Liver (tissue), 9 donors: ENCODE measurements around the gene GABRD. TPM values are rescaled to one million over a fixed set of nuclear protein-coding genes. Genes with fewer than 3 reads are reported as not detected.

Experiments
- DNase-seq: peaks from one replicate; pipeline ENCODE4 v3.0.0-alpha.2; 2017; ENCODE audit warnings: low spot score
- H3K27ac ChIP-seq, 2 donors: one replicate each; pipeline ENCODE4 v1.7.0; 2013; ENCODE audit warnings: inconsistent platforms in 2 of 2, low read length in 2 of 2, control low read depth in 1 of 2, low read depth in 1 of 2, mild to moderate bottlenecking in 1 of 2
- H3K27me3 ChIP-seq, 4 donors: one replicate each; pipeline versions ENCODE4 v1.6.1 to v1.7.0; 2013; ENCODE audit warnings: low read length in 3 of 4, inconsistent platforms in 1 of 4, mild to moderate bottlenecking in 1 of 4, moderate library complexity in 1 of 4; ENCODE audit not compliant: control insufficient read depth in 4 of 4, insufficient read depth in 4 of 4
- H3K36me3 ChIP-seq, 4 donors: one replicate each; pipeline versions ENCODE4 v1.6.1 to v1.7.0; 2013; ENCODE audit warnings: low read length in 3 of 4, mild to moderate bottlenecking in 3 of 4, low read depth in 1 of 4, moderate library complexity in 1 of 4; ENCODE audit not compliant: control insufficient read depth in 4 of 4, insufficient read depth in 3 of 4
- H3K4me1 ChIP-seq, 4 donors: one replicate each; pipeline versions ENCODE4 v1.6.1 to v1.7.0; 2013; ENCODE audit warnings: low read length in 3 of 4, mild to moderate bottlenecking in 3 of 4, moderate library complexity in 1 of 4; ENCODE audit not compliant: control insufficient read depth in 4 of 4, insufficient read depth in 4 of 4
- H3K4me3 ChIP-seq, 3 donors: one replicate each; pipeline versions ENCODE4 v1.6.1 to v1.7.0; 2013; ENCODE audit warnings: low read length in 3 of 3, control low read depth in 1 of 3, low read depth in 1 of 3, mild to moderate bottlenecking in 1 of 3
- H3K9ac ChIP-seq, 2 donors: one replicate each; pipeline ENCODE4 v1.7.0; 2013; ENCODE audit warnings: low read length in 2 of 2, mild to moderate bottlenecking in 2 of 2, moderate library complexity in 2 of 2, control low read depth in 1 of 2, low read depth in 1 of 2
- H3K9me3 ChIP-seq, 4 donors: one replicate each; pipeline versions ENCODE4 v1.6.1 to v1.7.0; 2013; ENCODE audit warnings: low read length in 3 of 4; ENCODE audit not compliant: control insufficient read depth in 4 of 4
- ATF3 ChIP-seq: IDR thresholded peaks from 2 replicates; pipeline ENCODE4 v1.6.1; 2016; ENCODE audit warnings: antibody characterized with exemption
- EGR1 ChIP-seq, 2 donors: IDR thresholded peaks; 2 replicates each; pipeline ENCODE4 v1.6.1; 2016 to 2018; ENCODE audit warnings: antibody characterized with exemption in 2 of 2, low read depth in 2 of 2
- FOXA1 ChIP-seq: IDR thresholded peaks from 2 replicates; pipeline ENCODE4 v1.6.1; 2016; ENCODE audit warnings: antibody characterized with exemption
- FOXA2 ChIP-seq: IDR thresholded peaks from 2 replicates; pipeline ENCODE4 v1.6.1; 2016; ENCODE audit warnings: antibody characterized with exemption
- GABPA ChIP-seq, 2 donors: IDR thresholded peaks in 1 of 2; conservative IDR thresholded peaks in 1 of 2; 2 replicates each; pipeline ENCODE4 v1.6.1; 2016; ENCODE audit warnings: antibody characterized with exemption in 2 of 2, mild to moderate bottlenecking in 1 of 2, moderate library complexity in 1 of 2
- HNF4A ChIP-seq, 2 donors: conservative IDR thresholded peaks; 2 replicates each; pipeline ENCODE4 v1.6.1; 2016; ENCODE audit warnings: antibody characterized with exemption in 2 of 2, mild to moderate bottlenecking in 2 of 2
- JUND ChIP-seq, 2 donors: IDR thresholded peaks; 2 replicates each; pipeline ENCODE4 v1.6.1; 2016; ENCODE audit warnings: antibody characterized with exemption in 2 of 2
- MAX ChIP-seq: IDR thresholded peaks from 2 replicates; pipeline ENCODE4 v1.6.1; 2016; ENCODE audit warnings: antibody characterized with exemption
- NR2F2 ChIP-seq: IDR thresholded peaks from 2 replicates; pipeline ENCODE4 v1.6.1; 2016; ENCODE audit warnings: antibody characterized with exemption
- RAD21 ChIP-seq, 2 donors: IDR thresholded peaks; 2 replicates each; pipeline ENCODE4 v1.6.1; 2016; ENCODE audit warnings: antibody characterized with exemption in 2 of 2, mild to moderate bottlenecking in 2 of 2
- RXRA ChIP-seq, 2 donors: IDR thresholded peaks; 2 replicates each; pipeline ENCODE4 v1.6.1; 2017 to 2018; ENCODE audit warnings: antibody characterized with exemption in 2 of 2, mild to moderate bottlenecking in 1 of 2
- TAF1 ChIP-seq: conservative IDR thresholded peaks from 2 replicates; pipeline ENCODE4 v1.6.1; 2016; ENCODE audit warnings: antibody characterized with exemption, mild to moderate bottlenecking
- YY1 ChIP-seq: IDR thresholded peaks from 2 replicates; pipeline ENCODE4 v1.6.1; 2016; ENCODE audit warnings: antibody characterized with exemption, mild to moderate bottlenecking
- WGBS: extraction: QIAGEN DNeasy Blood & Tissue Kit; methylation state at CpG from one replicate; pipeline ENCODE4 v1.1.7; 2013; 5-methylcytosine and 5-hydroxymethylcytosine counted together
- polyA plus RNA-seq, 2 donors: library from polyadenylated mRNA; stranded (reverse) in 1 of 2; unstranded in 1 of 2; fragments of 200-250 nt in 1 of 2; fragments of >200 nt in 1 of 2; fragmentation: Nextera tagmentation in 1 of 2; extraction: Ambion mirVana in 1 of 2; gene quantifications; one replicate each; pipeline versions ENCODE4 v1.2.1 to v1.2.3, GENCODE V29; 2013 to 2015
- total RNA-seq, 2 donors: library from RNA; depleted of rRNA; stranded (reverse); fragments of >200 nt; gene quantifications; one replicate each; pipeline ENCODE4 v1.2.3, GENCODE V29; 2014
- TF ChIP-seq, protein P1 (sequence below): fragments of 150-350 bp; IDR thresholded peaks from 2 replicates; pipeline ENCODE4 v1.5.1; 2017; ENCODE audit warnings: improper control_type of control experiment, low read depth, low read length; ENCODE audit not compliant: missing input control
- TF ChIP-seq, protein P2 (sequence below): IDR thresholded peaks from 2 replicates; pipeline ENCODE4 v1.6.1; 2016; ENCODE audit warnings: antibody characterized with exemption, mild to moderate bottlenecking
- donor health status: healthy.
- donor health status: healthy.
- donor health status: healthy.
- donor health status: healthy.
- donor health status: healthy.

Gene GABRD
- total and polyA plus RNA-seq, 4 donors = 0.29 TPM; not detected in 3

DNA sequence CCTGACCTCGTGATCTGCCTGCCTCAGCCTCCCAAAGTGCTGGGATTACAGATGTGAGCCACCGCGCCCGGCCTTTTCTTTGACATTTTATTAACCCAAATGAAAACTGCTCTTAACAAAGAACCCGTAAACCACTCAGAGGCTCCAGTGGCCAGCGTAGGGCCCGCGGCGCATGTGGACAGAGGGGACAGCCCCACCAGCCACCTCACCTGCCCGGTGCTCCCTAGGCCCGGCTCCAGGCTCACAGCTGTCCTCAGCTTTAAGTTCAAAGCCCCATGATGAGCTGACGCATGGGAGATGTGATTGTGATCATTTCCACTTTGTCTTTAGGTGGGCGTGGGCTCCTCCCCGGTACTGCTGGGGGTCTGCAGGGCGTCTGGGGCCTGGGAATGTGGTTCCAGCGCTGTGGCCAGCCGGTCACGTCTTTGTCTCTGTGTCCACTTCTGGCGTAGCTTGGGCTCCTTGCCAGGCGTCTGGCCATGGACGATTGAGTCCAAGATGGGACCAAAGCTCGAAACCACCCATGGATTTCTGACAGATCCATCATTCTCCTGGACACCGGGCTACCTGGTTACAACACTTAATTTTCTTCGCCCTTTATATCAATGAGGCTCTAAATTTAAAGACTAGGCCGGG is 37.9 kb downstream of the GABRD start (continued):
- TF ChIP-seq, protein P1, sequence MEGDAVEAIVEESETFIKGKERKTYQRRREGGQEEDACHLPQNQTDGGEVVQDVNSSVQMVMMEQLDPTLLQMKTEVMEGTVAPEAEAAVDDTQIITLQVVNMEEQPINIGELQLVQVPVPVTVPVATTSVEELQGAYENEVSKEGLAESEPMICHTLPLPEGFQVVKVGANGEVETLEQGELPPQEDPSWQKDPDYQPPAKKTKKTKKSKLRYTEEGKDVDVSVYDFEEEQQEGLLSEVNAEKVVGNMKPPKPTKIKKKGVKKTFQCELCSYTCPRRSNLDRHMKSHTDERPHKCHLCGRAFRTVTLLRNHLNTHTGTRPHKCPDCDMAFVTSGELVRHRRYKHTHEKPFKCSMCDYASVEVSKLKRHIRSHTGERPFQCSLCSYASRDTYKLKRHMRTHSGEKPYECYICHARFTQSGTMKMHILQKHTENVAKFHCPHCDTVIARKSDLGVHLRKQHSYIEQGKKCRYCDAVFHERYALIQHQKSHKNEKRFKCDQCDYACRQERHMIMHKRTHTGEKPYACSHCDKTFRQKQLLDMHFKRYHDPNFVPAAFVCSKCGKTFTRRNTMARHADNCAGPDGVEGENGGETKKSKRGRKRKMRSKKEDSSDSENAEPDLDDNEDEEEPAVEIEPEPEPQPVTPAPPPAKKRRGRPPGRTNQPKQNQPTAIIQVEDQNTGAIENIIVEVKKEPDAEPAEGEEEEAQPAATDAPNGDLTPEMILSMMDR = no peak
- no peak for TF ChIP-seq HNF4A (conservative IDR thresholded peaks at IDR 0.05)

DNA sequence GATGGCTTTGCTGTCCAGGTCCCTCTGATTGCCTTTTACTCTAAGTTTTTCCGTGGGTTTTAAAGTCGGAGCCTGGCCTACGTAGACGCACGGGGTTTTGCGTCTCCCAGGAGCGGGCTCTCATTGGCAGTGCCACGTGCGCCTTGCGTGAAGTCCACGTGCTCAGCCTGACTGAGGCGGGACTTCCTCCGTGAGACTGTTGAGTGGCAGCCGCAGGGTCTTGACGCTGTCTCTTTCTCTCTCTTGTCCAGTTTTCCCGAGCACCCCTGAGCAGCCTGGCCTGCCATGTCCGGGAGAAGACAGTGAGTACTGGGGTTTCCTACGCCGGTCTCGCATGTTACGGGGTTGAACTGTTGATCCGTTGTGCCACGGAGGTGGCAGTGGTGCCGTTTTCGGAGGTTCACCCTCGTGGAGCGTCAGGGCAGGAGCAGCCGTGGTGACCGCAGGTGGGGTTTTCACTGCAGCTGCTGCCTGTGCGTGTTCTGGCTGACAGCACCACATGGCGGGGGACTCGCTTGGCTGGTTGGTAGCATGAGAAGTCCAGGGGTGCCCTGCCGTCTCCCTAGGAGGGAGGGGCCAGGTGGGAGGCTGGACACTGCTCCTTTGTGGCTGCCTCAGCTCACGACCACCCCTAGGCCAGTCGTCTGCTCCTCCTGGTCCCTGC is 40.3 kb downstream of the GABRD start:
- no peak for DNase-seq
- no peak overlapping the region for H3K27ac ChIP-seq
- TF ChIP-seq JUND (IDR thresholded peaks at IDR 0.05) (no peak), YY1 (no peak), EGR1 (IDR thresholded peaks at IDR 0.05; ENCODE audit: low read depth in 2 of 2) (no peak), FOXA2 (no peak), RAD21 (IDR thresholded peaks at IDR 0.05) (no peak), HNF4A (conservative IDR thresholded peaks at IDR 0.05) (no peak), TAF1 (no peak), FOXA1 (no peak), MAX (no peak)
- TF ChIP-seq, protein P1 = no peak
- H3K27me3 ChIP-seq = no peaks in the 10 kb centered on the region
- WGBS = 97% methylated on average over 35 of the region's 35 CpGs
- H3K9ac ChIP-seq = no peak overlapping the region
- peaks cover 0 to 31% (median 12%) of the 10 kb centered on the region in 4 donors for H3K36me3 ChIP-seq
- H3K4me3 ChIP-seq = no peak overlapping the region
- H3K9me3 ChIP-seq = no peaks in the 10 kb centered on the region
- no peaks in the 10 kb centered on the region for H3K4me1 ChIP-seq

DNA sequence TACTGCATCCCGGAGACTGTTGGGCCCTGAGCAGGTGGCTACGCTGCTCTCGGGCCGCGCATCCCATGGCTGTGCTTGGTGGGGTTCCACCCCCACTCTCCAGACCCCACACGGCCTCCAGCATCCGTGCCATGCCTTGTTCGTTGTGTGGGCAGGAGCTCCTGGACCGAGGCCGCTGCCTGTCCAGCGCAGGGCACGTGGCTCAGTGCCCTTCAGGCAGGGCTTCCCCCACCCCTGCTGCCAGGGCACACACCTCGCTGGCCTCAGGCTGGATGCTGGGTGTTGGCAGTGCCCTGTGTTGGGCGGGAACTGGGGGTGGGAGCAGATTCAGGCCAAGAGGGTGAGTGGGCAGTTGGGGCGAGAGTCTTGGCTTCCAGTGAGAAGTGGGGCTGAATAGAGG is 40.9 kb downstream of the GABRD start:
- Histone ChIP-seq H3K9ac (no peak overlapping the region), H3K27ac (no peak overlapping the region), H3K4me1 (no peaks in the 10 kb centered on the region), H3K36me3 (peaks cover 0 to 31% (median 12%) of the 10 kb centered on the region in 4 donors), H3K27me3 (no peaks in the 10 kb centered on the region), H3K9me3 (no peaks in the 10 kb centered on the region), H3K4me3 (no peak overlapping the region)
- 94% methylated on average over 15 of the region's 15 CpGs for WGBS
- TF ChIP-seq RAD21 (IDR thresholded peaks at IDR 0.05) (no peak), FOXA1 (no peak), GABPA (IDR thresholded peaks at IDR 0.05 in 1 of 2, conservative IDR thresholded peaks at IDR 0.05 in 1 of 2) (no peak), ATF3 (no peak), NR2F2 (no peak), TAF1 (no peak), EGR1 (IDR thresholded peaks at IDR 0.05; ENCODE audit: low read depth in 2 of 2) (no peak), JUND (IDR thresholded peaks at IDR 0.05) (no peak), MAX (no peak), RXRA (IDR thresholded peaks at IDR 0.05) (no peak), FOXA2 (no peak)
- TF ChIP-seq, protein P2, sequence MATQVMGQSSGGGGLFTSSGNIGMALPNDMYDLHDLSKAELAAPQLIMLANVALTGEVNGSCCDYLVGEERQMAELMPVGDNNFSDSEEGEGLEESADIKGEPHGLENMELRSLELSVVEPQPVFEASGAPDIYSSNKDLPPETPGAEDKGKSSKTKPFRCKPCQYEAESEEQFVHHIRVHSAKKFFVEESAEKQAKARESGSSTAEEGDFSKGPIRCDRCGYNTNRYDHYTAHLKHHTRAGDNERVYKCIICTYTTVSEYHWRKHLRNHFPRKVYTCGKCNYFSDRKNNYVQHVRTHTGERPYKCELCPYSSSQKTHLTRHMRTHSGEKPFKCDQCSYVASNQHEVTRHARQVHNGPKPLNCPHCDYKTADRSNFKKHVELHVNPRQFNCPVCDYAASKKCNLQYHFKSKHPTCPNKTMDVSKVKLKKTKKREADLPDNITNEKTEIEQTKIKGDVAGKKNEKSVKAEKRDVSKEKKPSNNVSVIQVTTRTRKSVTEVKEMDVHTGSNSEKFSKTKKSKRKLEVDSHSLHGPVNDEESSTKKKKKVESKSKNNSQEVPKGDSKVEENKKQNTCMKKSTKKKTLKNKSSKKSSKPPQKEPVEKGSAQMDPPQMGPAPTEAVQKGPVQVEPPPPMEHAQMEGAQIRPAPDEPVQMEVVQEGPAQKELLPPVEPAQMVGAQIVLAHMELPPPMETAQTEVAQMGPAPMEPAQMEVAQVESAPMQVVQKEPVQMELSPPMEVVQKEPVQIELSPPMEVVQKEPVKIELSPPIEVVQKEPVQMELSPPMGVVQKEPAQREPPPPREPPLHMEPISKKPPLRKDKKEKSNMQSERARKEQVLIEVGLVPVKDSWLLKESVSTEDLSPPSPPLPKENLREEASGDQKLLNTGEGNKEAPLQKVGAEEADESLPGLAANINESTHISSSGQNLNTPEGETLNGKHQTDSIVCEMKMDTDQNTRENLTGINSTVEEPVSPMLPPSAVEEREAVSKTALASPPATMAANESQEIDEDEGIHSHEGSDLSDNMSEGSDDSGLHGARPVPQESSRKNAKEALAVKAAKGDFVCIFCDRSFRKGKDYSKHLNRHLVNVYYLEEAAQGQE = no peak
- TF ChIP-seq, protein P1 = no peak
- DNase-seq = no peak
